Kasumi-1 (cell line): ENCODE data around the gene NSDHL.
A peak's percentile ranks its signal among the peaks of the same experiment; 100 is the strongest.
"Not testable (repeated sequence)": the region's sequence is repeated elsewhere in the genome, so short reads cannot be mapped to it uniquely, and the experiment has no call there.

ENCODE experiments used
- DNase-seq, 2 experiments: peaks; one replicate each; lab custom pipeline; 2025; lab: John Stamatoyannopoulos, UW

Gene NSDHL

GRCh38 chrX:152895121-152895520 is 64.3 kb downstream of the NSDHL start:
- DNase-seq = no peak

GRCh38 chrX:152895724-152896420 is 65.0 kb downstream of the NSDHL start:
- no peak for DNase-seq

GRCh38 chrX:152896450-152896849 is 65.6 kb downstream of the NSDHL start:
- peak in 1 of 2 experiments; percentile 0 for DNase-seq

GRCh38 chrX:152897222-152898131 is 66.6 kb downstream of the NSDHL start, which contains the start of gene ZNF185:
Gene ZNF185, plus strand, starts transcription at chrX:152898067. Its CDS starts 16,423 bp downstream, at chrX:152914490.
- no peak for DNase-seq

GRCh38 chrX:152898442-152898841 is 67.6 kb downstream of the NSDHL start:
- DNase-seq = no peak

GRCh38 chrX:152899111-152899873 is 68.4 kb downstream of the NSDHL start:
- DNase-seq = no peak

- DNase-seq = no peak
Measured at GRCh38 chrX:152899874-152900719, 69.2 kb downstream of the NSDHL start.

- DNase-seq = no peak
Measured at GRCh38 chrX:152900937-152901445, 70.1 kb downstream of the NSDHL start.

GRCh38 chrX:152901816-152902501 is 71.1 kb downstream of the NSDHL start:
- DNase-seq = no peak

GRCh38 chrX:152902502-152902820 is 71.6 kb downstream of the NSDHL start:
- no peak for DNase-seq

GRCh38 chrX:152903589-152903988 is 72.7 kb downstream of the NSDHL start:
- no peak for DNase-seq

- peak; percentile 10 to 26 for DNase-seq
Measured at GRCh38 chrX:152904151-152905080, 73.6 kb downstream of the NSDHL start.

- no peak for DNase-seq
Measured at GRCh38 chrX:152905081-152905420, 74.2 kb downstream of the NSDHL start.

- DNase-seq = no peak
Measured at GRCh38 chrX:152907084-152907651, 76.3 kb downstream of the NSDHL start.

GRCh38 chrX:152908486-152908885 is 77.6 kb downstream of the NSDHL start:
- DNase-seq = no peak

- DNase-seq = not testable (repeated sequence)
Measured at GRCh38 chrX:152910018-152910417, 79.2 kb downstream of the NSDHL start.

- peak; percentile 12 to 19 for DNase-seq
Measured at GRCh38 chrX:152912106-152912505, 81.2 kb downstream of the NSDHL start.

GRCh38 chrX:152912641-152913040 is 81.8 kb downstream of the NSDHL start:
- DNase-seq = no peak

- DNase-seq = peak; percentile 17 to 44
Measured at GRCh38 chrX:152913346-152913745, 82.5 kb downstream of the NSDHL start.
